ENCODE measurements around the gene FBXO2.

FBXO2 gene

GRCh38 chr1:11697893-11698210, 43.6 kb upstream of the FBXO2 start:
- POLR2A ChIA-PET: interaction anchor here (0.7 kb wide), 1 partner anchor 14 kb away, joined by 3 read pairs; no protein-coding TSS in a partner anchor
- CTCF ChIA-PET: interaction anchor here (0.6 to 2.7 kb wide), 6 partner anchors 22 to 60 kb away, joined by 3 to 16 read pairs (median 4); no protein-coding TSS in a partner anchor

GRCh38 chr1:11697188-11697892, 43.1 kb upstream of the FBXO2 start:
- POLR2A ChIA-PET: interaction anchor here (1.2 kb wide), 1 partner anchor 33 kb away, joined by 3 read pairs; no protein-coding TSS in a partner anchor
- no peak for DNase-seq (ENCODE audit: extremely low spot score)
- CTCF ChIA-PET: interaction anchor here (0.6 to 2.7 kb wide), 6 partner anchors 22 to 59 kb away, joined by 3 to 16 read pairs (median 4); no protein-coding TSS in a partner anchor

More at GRCh38 chr1:11697893-11698210, 43.6 kb upstream of the FBXO2 start:
- no peak for DNase-seq (ENCODE audit: extremely low spot score)
- no peak for TF ChIP-seq CTCF (IDR thresholded peaks at IDR 0.05; ENCODE audit: control extremely low read depth, extremely low read depth, low read depth, missing control alignments)

GRCh38 chr1:11695861-11696260, 41.6 kb upstream of the FBXO2 start:
- POLR2A ChIA-PET: no interaction called here
- CTCF ChIA-PET: interaction anchor here (1.2 to 2.7 kb wide), 6 partner anchors 10 to 658 kb away, joined by 3 to 10 read pairs (median 6); no protein-coding TSS in a partner anchor
- TF ChIP-seq CTCF (IDR thresholded peaks at IDR 0.05; ENCODE audit: control extremely low read depth, extremely low read depth, low read depth, missing control alignments): no peak
- no peak for DNase-seq (ENCODE audit: extremely low spot score)

More at GRCh38 chr1:11697188-11697892, 43.1 kb upstream of the FBXO2 start:
- TF ChIP-seq CTCF (IDR thresholded peaks at IDR 0.05; ENCODE audit: control extremely low read depth, extremely low read depth, low read depth, missing control alignments): no peak

GRCh38 chr1:11693917-11694316, 39.7 kb upstream of the FBXO2 start:
- no peak for DNase-seq (ENCODE audit: extremely low spot score)
- ChIA-PET POLR2A (interaction anchor here (0.6 kb wide), 1 partner anchor 658 kb away, joined by 5 read pairs; no protein-coding TSS in a partner anchor), CTCF (interaction anchor here (1.0 to 2.2 kb wide), 8 partner anchors 8 to 656 kb away, joined by 3 to 9 read pairs (median 4); no protein-coding TSS in a partner anchor)
- TF ChIP-seq CTCF (IDR thresholded peaks at IDR 0.05; ENCODE audit: control extremely low read depth, extremely low read depth, low read depth, missing control alignments): no peak

- ChIA-PET CTCF (interaction anchor here (1.2 to 1.3 kb wide), 2 partner anchors 11 to 18 kb away, joined by 3 read pairs; no protein-coding TSS in a partner anchor), POLR2A (no interaction called here)
- TF ChIP-seq CTCF (IDR thresholded peaks at IDR 0.05; ENCODE audit: control extremely low read depth, extremely low read depth, low read depth, missing control alignments): no peak
- no peak for DNase-seq (ENCODE audit: extremely low spot score)
Observed at GRCh38 chr1:11693024-11693590, 38.9 kb upstream of the FBXO2 start.

GRCh38 chr1:11691928-11692711, 37.9 kb upstream of the FBXO2 start:
- CTCF ChIA-PET: interaction anchor here (1.3 kb wide), 1 partner anchor 10 kb away, joined by 3 read pairs; no protein-coding TSS in a partner anchor
- no peak for TF ChIP-seq CTCF (IDR thresholded peaks at IDR 0.05; ENCODE audit: control extremely low read depth, extremely low read depth, low read depth, missing control alignments)
- no peak for DNase-seq (ENCODE audit: extremely low spot score)
- POLR2A ChIA-PET: no interaction called here

All from GM10248 (cell line).